Measurements from ENCODE around the gene TSNAXIP1.

Gene TSNAXIP1

GRCh38 chr16:67774457-67774853, 32.2 kb upstream of the TSNAXIP1 start:
- TF ChIP-seq, protein P1, sequence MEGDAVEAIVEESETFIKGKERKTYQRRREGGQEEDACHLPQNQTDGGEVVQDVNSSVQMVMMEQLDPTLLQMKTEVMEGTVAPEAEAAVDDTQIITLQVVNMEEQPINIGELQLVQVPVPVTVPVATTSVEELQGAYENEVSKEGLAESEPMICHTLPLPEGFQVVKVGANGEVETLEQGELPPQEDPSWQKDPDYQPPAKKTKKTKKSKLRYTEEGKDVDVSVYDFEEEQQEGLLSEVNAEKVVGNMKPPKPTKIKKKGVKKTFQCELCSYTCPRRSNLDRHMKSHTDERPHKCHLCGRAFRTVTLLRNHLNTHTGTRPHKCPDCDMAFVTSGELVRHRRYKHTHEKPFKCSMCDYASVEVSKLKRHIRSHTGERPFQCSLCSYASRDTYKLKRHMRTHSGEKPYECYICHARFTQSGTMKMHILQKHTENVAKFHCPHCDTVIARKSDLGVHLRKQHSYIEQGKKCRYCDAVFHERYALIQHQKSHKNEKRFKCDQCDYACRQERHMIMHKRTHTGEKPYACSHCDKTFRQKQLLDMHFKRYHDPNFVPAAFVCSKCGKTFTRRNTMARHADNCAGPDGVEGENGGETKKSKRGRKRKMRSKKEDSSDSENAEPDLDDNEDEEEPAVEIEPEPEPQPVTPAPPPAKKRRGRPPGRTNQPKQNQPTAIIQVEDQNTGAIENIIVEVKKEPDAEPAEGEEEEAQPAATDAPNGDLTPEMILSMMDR (IDR thresholded peaks at IDR 0.05; ENCODE audit: low read depth, low read length) = no peak
- DNase-seq (ENCODE audit: extremely low read depth, low read depth) = no peak

GRCh38 chr16:67775273-67775672, 31.4 kb upstream of the TSNAXIP1 start:
- no peak for DNase-seq (ENCODE audit: extremely low read depth, low read depth)
- TF ChIP-seq, protein P1 (IDR thresholded peaks at IDR 0.05; ENCODE audit: low read depth, low read length) = no peak

DNA sequence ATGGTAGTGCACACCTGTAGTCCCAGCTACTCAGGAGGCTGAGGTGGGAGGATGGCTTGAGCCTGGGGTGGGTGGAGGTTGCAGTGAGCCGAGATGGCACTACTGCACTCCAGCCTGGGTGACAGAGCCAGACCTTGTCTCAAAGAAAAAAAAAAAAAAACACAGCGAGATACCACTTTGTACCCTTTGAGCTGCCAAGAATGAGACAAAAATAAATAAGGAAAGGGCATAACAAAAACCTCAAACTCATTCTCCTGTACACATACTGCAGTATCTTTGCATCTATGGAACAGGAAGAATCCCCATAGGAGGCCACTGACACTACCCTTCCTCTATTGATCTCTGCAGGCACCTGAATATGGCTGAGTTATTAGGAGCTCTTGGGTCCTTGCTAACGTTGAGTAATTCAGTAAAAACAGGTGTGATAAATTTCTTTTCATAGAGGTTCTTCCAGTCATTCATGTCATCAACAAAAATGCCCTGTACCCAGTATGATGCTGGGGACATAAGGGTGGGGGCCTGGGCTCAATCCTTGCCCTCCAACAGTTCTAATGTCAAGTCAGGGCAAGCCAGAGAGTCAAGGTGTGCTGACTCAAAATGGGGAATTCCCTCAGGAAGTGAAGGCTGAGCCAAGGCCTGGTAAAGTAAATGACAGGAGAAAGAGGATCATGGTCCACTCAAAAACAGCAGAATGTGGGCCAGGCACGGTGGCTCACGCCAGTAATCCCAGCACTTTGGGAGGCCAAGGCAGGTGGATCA, 27.3 kb upstream of the TSNAXIP1 start:
- DNase-seq (ENCODE audit: extremely low read depth, low read depth) = no peak

GRCh38 chr16:67780847-67781564, 25.7 kb upstream of the TSNAXIP1 start:
- TF ChIP-seq, protein P1 (IDR thresholded peaks at IDR 0.05; ENCODE audit: low read depth, low read length) = no peak
- DNase-seq (ENCODE audit: extremely low read depth, low read depth) = no peak

More for the DNA sequence above, 27.3 kb upstream of the TSNAXIP1 start:
- TF ChIP-seq, protein P1 (IDR thresholded peaks at IDR 0.05; ENCODE audit: low read depth, low read length) = no peak

- DNase-seq (ENCODE audit: extremely low read depth, low read depth) = no peak
- TF ChIP-seq, protein P1 (IDR thresholded peaks at IDR 0.05; ENCODE audit: low read depth, low read length) = no peak
Observed at GRCh38 chr16:67781565-67781921, 25.1 kb upstream of the TSNAXIP1 start.

- TF ChIP-seq, protein P1 (IDR thresholded peaks at IDR 0.05; ENCODE audit: low read depth, low read length) = no peak
- no peak for DNase-seq (ENCODE audit: extremely low read depth, low read depth)
Observed at GRCh38 chr16:67782567-67783352, 23.9 kb upstream of the TSNAXIP1 start.
